Femur (tissue), 1 donor: ENCODE data around the gene ALG14.
A peak's percentile ranks its signal among the peaks of the same experiment; 100 is the strongest.

Experiments used
- DNase-seq: peaks from one replicate; pipeline ENCODE4 v3.0.0-alpha.2; 2017

The ALG14 gene

DNA sequence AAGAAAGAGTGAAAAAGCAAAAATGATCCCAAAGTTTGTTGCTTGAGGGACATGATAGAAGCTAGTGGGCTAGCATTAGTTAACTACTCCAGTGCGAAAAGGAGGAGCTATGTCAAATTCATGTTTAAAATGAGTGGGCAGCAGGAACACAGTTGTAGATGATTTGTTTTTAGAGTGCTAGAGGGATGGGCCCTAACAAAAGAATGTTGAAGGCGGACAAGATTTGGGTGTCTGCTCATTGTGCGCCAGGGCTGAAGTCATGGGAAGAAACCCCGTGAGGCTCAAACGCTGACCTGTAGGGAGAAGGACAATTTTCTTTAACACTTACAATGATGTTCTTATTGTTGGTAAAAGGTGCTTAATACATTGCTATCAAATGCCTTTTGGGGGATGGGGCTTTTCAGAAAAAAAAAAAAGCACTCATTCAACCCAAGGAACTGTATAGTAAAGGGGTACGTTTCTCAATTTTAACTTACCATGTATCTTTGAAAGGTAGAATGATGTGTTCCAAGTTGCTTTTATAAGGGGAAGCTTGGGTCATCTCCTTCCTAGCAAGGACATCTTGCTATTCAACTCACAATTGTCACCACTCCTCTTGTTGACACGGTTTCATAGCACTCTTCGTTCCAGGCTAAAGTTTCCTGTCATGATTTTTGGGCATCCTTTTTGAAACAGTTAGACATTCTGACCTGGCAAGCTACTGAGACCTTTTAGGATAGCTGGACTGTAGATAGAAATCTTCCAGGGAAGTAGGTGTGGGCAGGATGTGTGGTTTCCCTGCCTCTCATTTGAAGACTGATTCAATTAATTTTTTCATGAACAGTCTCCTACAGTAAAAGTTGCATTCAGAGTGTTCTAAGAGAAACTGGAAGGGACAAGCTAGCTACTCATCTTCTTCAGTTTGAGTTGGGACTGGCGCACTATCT lies 92.8 kb downstream of the ALG14 start:
- no peak for DNase-seq

DNA sequence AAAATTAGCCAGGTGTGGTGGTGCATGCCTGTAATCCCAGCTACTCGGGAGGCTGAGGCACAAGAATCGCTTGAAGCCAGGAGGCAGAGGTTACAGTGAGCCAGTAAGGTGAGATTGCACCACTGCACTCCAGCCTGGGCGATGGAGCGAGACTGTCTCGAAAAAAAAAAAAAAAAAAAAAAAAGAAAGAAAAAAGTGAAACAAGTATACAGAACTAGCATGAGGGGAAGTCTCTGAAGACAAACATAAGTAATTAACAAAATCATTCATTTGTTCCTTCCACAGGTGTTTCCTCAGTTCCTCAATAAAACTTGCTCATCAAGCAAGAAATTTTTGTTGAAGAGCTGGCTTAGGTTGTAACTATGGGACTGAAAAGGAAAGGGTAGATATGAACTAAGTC lies 93.6 kb downstream of the ALG14 start:
- DNase-seq = no peak

- no peak for DNase-seq
Observed at GRCh38 chr1:94978401-94978800, 94.3 kb downstream of the ALG14 start.

DNA sequence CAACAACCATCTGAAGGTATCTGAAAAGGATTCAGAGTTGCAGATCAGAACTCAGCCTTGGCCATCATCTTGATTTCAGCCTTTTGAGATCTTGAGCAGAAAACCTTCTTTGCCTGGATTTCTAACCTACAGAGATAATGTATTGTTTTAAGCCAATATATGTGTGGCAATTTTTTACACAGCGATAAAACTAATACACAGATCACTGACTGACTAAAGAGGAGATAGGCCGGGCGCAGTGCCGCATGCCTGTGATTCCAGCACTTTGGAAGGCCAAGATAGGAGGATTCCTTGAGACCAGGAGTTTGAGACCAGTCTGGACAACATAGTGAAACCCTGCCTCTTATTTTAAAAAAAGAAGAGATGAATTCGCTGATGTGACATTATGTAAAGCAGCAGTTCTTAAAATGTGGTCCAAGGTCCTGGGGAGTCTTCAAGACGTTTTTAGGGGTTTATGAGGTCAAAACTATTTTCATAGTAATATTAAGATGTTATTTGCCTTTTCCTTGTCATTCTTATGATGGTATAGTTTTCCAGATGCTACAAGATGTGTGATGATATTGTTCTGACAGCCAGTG lies 95.7 kb downstream of the ALG14 start:
- DNase-seq = no peak

GRCh38 chr1:94974824-94975223 lies 97.9 kb downstream of the ALG14 start:
- DNase-seq = no peak

DNA sequence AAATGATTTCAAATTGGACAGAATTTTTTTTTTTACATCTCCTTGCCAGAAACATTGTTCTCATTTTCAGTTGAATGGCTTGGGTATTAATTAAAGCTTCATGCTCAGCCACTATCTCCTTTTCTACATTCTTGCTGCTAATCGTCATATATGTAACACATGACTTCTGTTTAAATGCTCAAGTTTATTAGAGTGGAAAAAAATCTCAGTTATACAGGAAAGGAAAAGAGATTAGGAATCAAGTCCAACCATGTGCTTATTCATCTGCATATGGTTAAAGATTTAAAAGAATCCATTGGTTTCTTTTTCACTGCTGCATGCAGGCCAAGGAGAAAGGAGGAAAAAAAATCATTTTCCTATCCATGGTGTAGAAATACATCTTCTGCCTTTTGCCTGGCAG lies 98.5 kb downstream of the ALG14 start:
- DNase-seq = no peak

GRCh38 chr1:94973309-94973922 lies 99.3 kb downstream of the ALG14 start:
- DNase-seq = peak; percentile 60

GRCh38 chr1:94971491-94971924 lies 101.2 kb downstream of the ALG14 start:
- no peak for DNase-seq

DNA sequence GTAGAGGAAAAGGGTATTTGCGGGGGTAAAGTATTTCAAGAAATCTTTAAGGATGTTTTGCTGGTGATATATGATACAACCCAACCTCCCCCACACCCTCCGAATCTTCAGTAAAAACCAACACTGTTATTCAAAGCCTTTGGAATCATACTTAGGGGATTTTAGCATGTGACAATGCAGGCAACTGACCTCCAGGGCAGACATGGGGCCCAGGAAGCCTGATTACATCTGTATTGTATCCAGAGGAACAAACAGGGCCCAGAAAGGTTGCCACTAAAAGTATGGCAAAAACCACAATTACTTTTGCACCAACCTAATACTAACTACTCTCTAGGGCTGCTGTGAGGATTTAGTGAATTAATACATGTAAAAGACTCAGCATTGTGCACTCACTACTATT lies 102.0 kb downstream of the ALG14 start:
- no peak for DNase-seq

- no peak for DNase-seq
Observed at GRCh38 chr1:94969137-94969536, 103.6 kb downstream of the ALG14 start.

GRCh38 chr1:94966033-94966432 lies 106.7 kb downstream of the ALG14 start:
- DNase-seq = no peak

GRCh38 chr1:94963864-94964263 lies 108.9 kb downstream of the ALG14 start:
- no peak for DNase-seq

DNA sequence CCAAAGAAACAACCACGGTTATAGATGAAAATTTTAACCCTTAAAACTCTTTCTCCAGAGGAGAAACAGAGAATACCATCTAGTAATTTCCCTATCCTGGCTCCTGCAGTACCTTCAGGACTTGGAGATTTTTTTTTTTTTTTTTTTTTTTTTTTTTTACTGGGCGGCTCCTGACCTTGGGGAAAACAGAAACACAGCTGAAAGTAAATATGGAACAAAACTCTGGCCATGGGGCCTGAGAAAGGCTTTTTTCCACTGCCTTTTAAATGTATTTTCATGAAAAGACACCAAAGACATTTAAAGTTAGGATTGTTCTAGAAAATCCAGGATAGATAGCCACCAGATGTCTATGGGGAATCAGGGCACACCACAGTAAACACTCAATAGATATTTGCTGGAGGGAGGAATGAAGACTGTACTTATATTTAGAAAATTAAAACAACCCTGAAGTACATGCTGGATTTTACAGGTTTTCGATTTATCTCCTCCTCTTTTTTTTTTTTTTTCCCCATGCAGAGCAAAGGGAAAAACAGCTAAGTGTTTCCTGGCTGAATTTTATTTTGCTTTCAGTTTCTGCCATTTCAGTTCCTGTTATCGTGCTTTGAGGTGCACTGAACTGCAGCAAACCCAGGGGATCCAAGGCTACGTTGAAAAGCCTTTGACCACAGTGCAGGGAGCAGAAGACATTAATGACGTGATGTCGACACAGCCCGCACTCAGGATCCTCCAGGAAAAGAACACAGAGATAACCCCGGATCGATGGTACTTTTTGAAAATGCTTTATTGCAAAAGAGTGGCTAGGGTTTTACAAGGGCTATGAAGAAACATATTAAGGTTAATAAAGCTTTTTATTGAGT lies 110.1 kb downstream of the ALG14 start:
- DNase-seq = peak; percentile 50

DNA sequence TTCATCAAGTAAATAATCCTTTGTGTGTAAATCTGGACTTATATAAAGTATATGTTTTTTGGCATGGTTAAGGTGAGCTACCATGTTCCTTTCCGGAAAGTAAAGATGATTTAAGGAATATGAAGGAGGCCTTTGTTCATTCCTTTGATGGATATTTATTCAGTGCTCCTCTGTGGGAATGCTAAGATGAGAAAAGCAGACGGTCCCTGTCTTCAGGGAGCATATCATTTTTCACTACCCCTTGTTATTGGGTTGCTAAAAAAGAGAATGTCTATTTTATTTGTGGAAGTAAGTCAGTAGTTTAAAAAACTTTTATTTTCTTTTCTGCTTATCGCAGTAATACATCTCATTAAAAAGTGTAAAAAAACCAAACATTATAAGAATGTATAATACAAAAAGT lies 110.8 kb downstream of the ALG14 start:
- no peak for DNase-seq

DNA sequence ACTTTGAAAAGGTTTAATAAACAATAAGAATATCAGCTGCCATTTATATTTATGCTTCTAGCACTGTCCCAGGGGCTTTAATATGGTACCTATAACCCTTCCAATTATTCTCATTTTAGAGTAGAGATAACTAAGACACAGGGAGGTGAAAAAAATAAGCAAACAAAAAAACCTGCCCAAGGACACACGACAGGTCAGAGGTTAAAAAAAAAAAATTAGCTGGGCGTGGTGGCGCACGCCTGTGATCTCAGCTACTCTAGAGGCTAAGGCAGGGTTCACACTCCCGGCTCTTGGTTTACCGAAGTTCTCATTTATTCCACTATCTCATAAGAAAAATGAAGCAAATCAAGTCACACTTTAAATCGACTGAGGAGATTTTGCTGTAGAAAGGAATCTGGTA lies 111.2 kb downstream of the ALG14 start:
- DNase-seq = no peak

DNA sequence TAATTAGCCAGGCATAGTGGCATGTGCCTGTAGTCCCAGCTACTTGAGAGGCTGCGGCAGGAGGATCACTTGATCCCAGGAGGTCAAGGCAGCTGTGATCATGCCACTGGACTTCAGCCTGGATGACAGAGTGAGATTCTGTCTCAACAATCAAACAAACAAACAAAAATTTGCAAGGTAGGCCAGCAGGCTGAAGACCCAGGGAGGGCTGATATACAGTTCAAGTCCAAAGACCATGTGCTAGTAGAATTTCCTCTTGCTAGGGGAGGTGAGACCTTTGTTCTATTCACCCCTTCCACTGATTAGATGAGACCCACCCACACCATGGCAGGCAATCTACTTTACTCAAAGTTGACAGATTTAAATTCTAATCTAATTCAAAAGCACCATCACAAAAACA lies 114.7 kb downstream of the ALG14 start:
- no peak for DNase-seq

DNA sequence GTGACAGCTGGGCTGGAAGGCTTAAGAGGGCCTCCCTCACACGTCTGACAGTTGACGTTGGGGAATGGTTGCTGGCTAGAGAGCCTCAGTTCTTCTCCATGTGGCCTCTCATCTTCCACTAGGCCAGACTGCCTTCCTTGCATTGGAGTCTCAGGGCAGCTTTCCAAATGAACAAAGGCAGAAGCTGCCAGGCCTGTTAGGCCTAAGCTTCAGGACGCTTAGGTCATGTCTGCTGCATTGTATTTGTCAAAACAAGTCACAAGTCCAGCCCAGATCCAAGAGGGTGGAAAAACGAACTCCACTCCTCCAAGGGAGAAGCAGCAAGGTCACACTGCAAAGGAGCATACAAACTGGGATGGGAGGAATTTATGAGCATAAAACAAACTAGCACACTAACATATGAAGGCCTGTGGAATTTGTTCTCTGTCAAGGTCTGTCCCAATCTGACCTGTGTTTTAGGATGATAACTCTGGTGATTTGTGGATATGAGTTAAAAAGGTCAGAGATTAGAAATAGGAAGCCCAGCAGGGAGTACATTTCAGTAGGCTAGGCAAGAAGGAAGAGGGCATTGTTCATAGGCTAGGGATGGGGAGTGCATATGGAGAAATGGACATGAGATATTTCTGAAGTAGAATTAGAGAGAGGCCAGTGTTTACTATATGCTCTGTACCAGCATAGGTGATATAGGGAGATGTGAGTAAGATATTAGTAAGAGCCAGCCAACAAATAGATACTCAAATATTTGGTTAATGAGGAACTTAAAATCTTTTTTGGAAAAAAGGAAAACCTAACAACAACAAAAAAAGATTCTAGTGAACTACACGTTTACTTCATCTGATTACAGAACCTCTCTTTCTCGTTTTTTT lies 116.8 kb downstream of the ALG14 start:
- DNase-seq = peak; percentile 55

- no peak for DNase-seq
Observed at GRCh38 chr1:94954263-94955220, 118.2 kb downstream of the ALG14 start.

DNA sequence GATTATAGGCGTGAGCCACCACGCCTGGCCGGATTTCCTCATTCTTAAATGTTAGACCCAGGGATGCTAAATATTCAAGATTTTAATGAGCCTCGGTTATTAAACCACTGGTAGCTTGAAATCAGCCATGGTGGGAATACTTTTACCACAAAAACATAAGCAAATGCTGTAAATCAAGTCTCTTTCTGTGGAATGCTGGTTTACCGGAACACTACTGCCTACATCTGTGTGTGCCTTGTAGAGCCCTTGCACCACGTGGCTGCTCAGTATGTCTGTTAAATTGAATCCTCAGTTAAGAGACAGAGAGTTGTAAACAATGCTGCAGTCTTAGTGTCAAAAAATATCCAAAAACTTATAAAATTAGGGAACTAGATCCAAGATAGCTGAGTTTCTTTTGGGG lies 119.0 kb downstream of the ALG14 start:
- no peak for DNase-seq

- no peak for DNase-seq
Observed at GRCh38 chr1:94953107-94953506, 119.6 kb downstream of the ALG14 start.

- no peak for DNase-seq
Observed at GRCh38 chr1:94952539-94952938, 120.2 kb downstream of the ALG14 start.
